Measurements from ENCODE around the gene COL13A1. TPM values are rescaled to one million over a fixed set of nuclear protein-coding genes. Genes with fewer than 3 reads are reported as not detected.

Gene COL13A1
- total RNA-seq, 1 donor from 2014 or later: 9.2 TPM

DNA sequence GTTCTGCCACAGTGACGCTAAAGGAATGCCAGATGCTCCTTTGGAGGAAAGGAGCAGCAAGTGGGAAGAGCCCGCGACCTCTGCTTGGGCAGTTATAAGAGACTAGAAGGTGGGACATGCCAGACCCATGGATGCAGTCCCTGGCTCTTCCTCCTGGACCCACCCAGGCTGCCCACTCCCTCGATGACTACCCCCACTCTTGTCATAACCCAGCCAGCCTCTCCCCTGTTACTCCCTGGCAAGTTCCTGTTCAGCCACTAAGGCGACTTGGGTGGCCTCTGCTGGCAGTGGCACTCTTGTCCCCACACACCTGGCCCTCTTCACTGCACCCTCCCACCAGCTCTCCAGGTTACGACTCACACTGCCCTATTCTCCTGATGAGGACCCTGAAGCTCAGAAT is 33.5 kb downstream of the COL13A1 start:
- DNase-seq: no peak
- ATAC-seq: no peak
- H3K36me3 ChIP-seq: no peaks in the 10 kb centered on the region
- H3K4me3 ChIP-seq: no peak overlapping the region
- intact Hi-C loops (cut with DNase I): no loop called here
- H3K27me3 ChIP-seq (ENCODE audit: low read depth): no peaks in the 10 kb centered on the region
- no peaks in the 10 kb centered on the region for H3K9me3 ChIP-seq
- H3K4me1 ChIP-seq: no peaks in the 10 kb centered on the region
- TF ChIP-seq, protein P1, sequence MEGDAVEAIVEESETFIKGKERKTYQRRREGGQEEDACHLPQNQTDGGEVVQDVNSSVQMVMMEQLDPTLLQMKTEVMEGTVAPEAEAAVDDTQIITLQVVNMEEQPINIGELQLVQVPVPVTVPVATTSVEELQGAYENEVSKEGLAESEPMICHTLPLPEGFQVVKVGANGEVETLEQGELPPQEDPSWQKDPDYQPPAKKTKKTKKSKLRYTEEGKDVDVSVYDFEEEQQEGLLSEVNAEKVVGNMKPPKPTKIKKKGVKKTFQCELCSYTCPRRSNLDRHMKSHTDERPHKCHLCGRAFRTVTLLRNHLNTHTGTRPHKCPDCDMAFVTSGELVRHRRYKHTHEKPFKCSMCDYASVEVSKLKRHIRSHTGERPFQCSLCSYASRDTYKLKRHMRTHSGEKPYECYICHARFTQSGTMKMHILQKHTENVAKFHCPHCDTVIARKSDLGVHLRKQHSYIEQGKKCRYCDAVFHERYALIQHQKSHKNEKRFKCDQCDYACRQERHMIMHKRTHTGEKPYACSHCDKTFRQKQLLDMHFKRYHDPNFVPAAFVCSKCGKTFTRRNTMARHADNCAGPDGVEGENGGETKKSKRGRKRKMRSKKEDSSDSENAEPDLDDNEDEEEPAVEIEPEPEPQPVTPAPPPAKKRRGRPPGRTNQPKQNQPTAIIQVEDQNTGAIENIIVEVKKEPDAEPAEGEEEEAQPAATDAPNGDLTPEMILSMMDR (IDR thresholded peaks at IDR 0.05): no peak
- H3K27ac ChIP-seq: no peak overlapping the region

DNA sequence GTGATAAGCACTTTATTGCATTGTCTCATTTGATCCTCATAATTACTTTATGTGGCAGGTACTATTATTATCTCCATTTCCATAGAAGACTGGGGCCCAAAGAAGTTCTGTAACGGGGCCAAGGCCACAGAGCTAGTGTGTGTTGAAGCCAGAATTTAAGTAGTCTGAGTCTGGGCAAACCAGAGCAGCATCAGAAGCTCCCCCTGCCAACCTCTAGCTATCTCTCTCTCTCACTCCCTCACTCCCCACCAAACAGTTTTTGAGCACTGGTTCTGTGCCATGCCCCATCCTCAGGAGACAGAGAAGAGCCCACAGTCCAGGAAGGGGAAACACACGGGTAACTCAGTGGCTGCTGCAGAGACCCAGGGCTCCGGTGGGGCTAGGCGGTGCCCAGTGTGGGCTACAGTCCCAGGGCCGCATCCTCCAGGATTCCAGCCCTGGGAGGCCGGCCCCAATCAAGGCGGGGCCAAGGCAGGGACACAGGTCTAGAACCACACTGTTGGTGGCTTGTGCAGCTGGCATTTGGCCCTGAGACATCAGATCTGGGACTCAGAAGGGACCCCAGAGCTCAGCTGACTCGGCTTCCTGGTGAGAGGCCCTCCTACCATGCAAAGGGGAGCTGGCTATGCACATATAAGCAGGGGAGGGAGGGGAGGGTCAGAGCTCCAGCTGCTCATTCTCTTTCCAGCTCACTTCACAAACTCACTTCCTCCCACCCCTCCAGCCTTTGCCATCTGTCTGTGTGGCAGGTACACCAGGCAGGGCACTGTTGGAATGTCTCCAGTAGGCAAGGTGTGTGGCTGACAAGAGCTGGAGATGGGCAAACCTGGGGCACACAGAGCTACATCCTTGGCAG is 34.4 kb downstream of the COL13A1 start:
- Histone ChIP-seq H3K9me3 (no peaks in the 10 kb centered on the region), H3K4me1 (no peaks in the 10 kb centered on the region), H3K27me3 (ENCODE audit: low read depth) (no peaks in the 10 kb centered on the region), H3K4me3 (no peak overlapping the region), H3K27ac (no peak overlapping the region), H3K36me3 (no peaks in the 10 kb centered on the region)
- DNase-seq (no peak), ATAC-seq (no peak)
- intact Hi-C loops (cut with DNase I): no loop called here
- TF ChIP-seq, protein P1 (IDR thresholded peaks at IDR 0.05): no peak

DNA sequence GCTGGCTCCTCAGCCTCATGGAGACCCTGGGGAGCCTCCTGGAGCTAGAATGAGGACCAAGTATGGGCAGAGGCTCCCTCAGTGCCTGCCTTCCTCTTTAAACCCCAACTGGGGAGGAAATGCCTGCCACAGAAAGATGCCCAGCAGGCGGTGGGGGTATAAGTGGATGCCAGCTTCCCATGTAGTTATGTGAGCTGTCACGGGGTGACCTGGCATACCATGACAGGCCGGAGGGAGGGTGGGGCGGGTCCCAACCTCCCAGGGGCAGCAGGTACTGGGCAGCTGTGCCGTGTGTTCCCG is 35.0 kb downstream of the COL13A1 start:
- no peak for ATAC-seq
- Histone ChIP-seq H3K27ac (no peak overlapping the region), H3K4me1 (no peaks in the 10 kb centered on the region), H3K27me3 (ENCODE audit: low read depth) (no peaks in the 10 kb centered on the region), H3K9me3 (no peaks in the 10 kb centered on the region), H3K4me3 (no peak overlapping the region), H3K36me3 (no peaks in the 10 kb centered on the region)
- TF ChIP-seq, protein P1 (IDR thresholded peaks at IDR 0.05): no peak
- no peak for DNase-seq
- intact Hi-C loops (cut with DNase I): no loop called here

DNA sequence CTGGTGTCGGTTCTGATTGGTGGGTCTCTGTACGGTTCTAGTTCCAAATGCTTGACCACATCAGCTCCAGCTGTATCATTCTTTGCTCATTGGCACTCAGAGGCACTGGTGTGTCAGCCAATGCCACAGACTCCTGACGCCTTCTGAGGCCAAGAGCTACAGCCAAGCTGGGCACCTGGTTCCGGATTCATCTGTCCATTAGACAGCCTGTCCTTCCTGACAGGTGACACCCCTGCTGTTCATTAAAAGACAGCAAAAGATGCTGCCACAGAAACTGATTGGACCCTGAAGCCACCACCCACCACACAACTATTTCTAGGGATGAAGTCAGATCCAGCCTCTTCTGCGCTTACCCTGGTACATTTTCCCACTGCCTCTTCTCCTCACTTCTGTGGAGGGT is 35.6 kb downstream of the COL13A1 start:
- no peaks in the 10 kb centered on the region for H3K9me3 ChIP-seq
- DNase-seq (no peak), ATAC-seq (no peak)
- H3K27ac ChIP-seq: no peak overlapping the region
- intact Hi-C loops (cut with DNase I): no loop called here
- H3K4me1 ChIP-seq: no peaks in the 10 kb centered on the region
- H3K36me3 ChIP-seq: no peaks in the 10 kb centered on the region
- H3K27me3 ChIP-seq (ENCODE audit: low read depth): no peaks in the 10 kb centered on the region
- TF ChIP-seq, protein P1 (IDR thresholded peaks at IDR 0.05): no peak
- H3K4me3 ChIP-seq: no peak overlapping the region

DNA sequence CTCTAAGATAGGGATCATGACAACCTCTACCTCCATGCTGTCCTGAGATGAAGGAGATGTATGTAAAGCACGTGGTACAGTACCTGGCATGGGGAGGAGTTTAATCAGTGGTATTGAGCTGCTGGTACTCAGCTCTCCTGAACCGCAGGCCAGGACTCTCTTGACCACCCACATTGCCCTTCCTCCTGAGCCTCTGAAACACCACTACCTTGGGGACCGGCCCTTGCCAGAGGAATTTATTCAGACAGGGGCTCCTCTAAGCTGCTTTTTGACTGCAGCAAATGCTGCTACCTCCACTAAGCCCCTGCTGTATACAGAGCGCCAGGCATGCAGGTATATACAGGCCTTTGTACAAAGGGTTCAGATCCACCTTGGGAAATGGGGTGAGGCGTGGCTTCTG is 36.7 kb downstream of the COL13A1 start:
- ATAC-seq (no peak), DNase-seq (no peak)
- no peak overlapping the region for H3K27ac ChIP-seq
- no peak overlapping the region for H3K4me3 ChIP-seq
- no peaks in the 10 kb centered on the region for H3K27me3 ChIP-seq (ENCODE audit: low read depth)
- TF ChIP-seq, protein P1 (IDR thresholded peaks at IDR 0.05): no peak
- H3K9me3 ChIP-seq: no peaks in the 10 kb centered on the region
- H3K36me3 ChIP-seq: no peaks in the 10 kb centered on the region
- no peaks in the 10 kb centered on the region for H3K4me1 ChIP-seq
- intact Hi-C loops (cut with DNase I): no loop called here
